Measurements from ENCODE around the gene THRAP3.

Gene THRAP3

DNA sequence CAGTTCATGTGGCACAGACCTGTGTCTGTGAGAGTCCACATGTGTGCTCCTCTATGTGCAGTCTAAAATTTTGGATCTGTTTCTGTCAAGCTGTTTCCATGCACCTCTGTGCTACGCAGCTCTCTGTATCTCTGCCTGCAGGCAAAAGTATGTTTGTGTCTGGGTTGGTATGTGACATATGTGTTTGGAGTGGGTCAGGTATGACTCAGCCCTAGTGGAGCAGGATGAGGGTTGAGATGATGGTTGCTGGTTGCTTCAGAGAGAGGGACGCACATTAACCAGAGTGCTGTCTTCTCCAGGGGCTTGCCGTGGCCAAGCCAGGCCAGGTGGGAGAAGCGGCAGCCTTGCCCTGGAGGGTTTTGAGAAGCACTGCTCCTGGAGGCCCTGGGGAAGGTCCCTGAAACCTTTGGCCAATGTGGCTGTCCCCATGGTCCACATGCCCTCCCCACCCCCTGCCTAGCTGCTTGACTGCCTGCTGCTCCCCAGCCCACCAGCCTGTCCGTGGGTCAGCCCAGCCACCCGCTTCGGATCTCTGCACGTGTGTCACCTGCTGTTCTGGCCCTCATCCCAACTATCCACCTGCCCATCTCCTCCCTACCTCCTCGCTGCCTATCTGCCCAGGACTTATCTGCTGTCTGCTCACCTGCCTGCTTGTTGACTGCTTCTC lies 103.3 kb downstream of the THRAP3 start:
- no peak for DNase-seq (ENCODE audit: low read depth in 2 of 2)

DNA sequence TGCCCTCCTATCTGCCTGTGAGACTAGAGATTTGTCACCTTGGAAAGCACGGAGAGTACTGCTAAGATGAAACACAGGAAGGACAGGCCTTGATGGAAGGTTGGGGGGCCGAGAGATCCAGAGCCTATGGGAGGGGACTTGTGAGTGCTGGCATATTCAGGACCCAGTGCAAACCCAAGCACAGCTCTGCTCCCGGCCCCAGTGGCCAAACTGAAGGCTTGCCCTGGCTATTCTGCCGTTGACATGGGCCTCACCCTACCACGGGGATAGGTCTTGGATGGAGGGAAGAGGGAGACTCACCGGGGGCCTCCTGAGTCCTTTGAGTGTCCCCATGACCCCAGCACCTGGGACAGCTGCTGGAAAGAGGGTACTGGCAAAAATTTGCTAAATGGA lies 103.8 kb downstream of the THRAP3 start:
- no peak for DNase-seq (ENCODE audit: low read depth in 2 of 2)

- DNase-seq (ENCODE audit: low read depth in 2 of 2) = no peak
Measured at GRCh38 chr1:36328713-36329112, 104.5 kb downstream of the THRAP3 start.

DNA sequence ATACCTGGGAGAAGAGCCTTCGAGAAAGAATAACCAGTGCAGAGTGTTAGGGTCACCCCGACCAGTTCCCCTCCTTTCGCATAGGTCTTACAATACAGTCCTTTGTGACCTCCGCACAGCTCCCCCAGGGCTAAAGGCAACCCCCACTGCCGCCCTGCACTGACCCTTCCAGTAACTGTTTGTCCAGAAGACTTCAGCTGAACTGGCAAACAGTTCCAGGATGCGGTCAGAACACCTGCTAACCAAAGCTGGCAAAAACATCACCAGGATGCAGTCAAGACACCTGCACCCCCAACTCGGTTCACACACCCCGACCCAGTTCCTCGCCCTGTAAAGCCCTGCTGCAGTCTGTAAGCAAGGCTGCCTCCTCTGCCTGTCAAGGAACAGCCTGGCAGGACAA lies 105.6 kb downstream of the THRAP3 start:
- DNase-seq (ENCODE audit: low read depth in 2 of 2) = no peak

DNA sequence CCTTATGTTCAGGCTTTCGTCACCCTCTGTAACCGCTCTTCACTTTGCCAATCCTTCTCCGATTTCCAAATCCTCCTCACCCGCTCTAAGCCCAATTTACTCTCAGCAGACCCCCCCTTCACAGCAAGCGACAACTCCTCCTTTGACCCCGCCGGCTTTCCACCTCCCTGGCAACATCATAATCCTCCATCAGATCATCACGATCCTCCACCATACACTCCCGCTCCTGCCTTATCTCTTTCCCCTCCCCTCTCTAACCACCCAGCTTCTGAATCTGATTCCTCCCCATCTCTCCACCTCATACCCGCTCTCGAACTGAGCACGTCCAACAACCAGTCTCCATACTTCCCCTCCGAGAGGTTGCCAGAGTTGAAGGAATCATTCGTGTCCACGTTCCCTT lies 106.7 kb downstream of the THRAP3 start:
- DNase-seq (ENCODE audit: low read depth in 2 of 2) = no peak

DNA sequence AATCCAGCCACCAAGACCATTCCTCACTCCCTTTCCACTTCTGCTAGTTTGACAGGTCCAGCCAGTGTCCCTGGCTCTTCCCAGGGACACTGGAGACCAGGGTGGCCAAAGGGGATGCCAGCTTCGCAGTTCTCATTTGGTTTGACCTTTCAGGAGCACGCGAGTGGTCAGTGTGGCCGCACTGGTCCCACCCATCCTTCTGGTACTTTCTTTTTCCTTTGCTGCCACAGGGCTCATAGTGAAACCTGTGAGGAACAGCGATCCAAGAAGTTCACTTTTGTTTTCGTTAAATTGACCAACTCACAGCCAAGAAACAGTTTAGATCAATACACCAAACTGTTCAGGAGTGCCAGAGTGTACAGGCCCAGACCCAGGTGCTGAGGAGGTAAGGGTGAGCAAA lies 113.6 kb downstream of the THRAP3 start:
- no peak for DNase-seq (ENCODE audit: low read depth in 2 of 2)

DNA sequence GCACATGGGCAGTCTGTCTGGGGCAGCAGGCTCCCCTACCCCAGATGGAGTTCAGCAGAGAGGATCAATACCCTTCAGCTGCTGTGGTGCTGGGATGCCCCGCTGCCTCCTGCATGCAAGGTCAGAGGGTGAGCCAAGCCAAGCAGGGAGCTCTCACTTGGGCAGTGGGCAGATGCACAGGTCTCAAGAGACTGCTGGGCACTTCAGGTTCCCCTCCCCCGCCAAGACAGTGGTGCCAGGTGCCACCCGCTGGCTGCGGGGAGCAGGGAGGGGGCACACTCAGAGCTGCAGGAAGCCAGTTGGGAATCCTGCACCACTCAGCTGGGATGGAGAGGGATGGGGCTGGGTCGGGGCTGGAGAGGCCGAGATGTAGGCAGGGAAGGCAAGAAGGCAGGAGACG lies 115.0 kb downstream of the THRAP3 start:
- DNase-seq (ENCODE audit: low read depth in 2 of 2) = no peak

DNA sequence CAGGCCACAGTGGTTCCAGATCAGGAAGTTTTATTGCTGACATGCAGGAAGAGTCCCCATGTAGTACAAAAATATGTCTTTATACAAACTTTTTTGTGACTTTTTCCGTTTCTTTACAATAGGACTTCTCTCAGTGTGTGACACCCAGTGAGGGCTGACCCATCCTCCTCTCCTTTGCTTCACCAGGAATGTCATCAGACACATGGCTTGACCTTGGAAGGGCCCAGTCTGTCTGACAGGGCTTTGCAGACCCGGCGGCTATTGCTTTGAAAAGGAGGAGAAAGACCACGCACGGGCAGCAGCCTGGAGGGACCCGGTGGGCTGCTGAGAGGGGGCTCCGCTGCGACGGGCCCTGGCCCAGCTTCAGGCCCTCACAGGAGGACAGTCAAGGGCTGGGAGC lies 115.4 kb downstream of the THRAP3 start:
- DNase-seq (ENCODE audit: low read depth in 2 of 2) = no peak

- no peak for DNase-seq (ENCODE audit: low read depth in 2 of 2)
Measured at GRCh38 chr1:36341626-36342320, 117.5 kb downstream of the THRAP3 start.

DNA sequence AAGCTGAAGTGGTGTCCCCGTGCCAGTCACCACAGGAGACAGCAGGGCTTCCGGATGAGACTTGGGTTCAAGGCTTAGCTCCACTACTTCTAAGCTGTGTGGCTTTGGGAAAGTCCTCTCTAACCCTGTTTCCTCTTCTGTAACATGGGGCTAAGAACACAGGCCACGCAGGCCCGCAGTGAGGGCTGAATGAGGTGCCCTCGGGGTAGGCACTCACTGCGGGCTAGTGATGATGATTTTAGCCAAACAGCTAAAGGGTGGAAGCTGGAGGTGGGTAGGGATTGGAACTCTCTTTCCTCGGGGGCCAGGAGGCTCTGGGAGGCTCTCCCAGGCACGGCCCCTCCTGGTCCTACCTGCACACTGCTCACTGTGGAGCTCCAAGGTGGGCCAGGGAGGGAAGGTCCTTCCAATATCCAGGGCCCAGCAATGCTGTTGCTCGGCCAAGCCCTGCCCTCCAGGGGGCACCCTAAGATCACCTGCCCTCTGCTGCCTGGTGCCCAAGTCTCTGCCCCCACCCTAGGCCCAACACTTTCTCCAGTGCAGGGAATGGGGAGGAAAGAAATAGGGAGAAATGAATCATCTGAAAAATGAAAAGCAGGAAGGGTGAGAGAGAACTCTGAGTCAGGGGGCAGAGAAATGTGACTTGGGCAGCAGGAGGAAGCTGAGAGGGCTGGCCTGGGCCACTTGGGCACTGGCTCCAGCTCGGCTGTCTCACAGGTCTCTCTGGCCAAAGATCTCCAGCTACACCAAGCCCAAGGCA lies 118.4 kb downstream of the THRAP3 start:
- DNase-seq (ENCODE audit: low read depth in 2 of 2) = no peak

DNA sequence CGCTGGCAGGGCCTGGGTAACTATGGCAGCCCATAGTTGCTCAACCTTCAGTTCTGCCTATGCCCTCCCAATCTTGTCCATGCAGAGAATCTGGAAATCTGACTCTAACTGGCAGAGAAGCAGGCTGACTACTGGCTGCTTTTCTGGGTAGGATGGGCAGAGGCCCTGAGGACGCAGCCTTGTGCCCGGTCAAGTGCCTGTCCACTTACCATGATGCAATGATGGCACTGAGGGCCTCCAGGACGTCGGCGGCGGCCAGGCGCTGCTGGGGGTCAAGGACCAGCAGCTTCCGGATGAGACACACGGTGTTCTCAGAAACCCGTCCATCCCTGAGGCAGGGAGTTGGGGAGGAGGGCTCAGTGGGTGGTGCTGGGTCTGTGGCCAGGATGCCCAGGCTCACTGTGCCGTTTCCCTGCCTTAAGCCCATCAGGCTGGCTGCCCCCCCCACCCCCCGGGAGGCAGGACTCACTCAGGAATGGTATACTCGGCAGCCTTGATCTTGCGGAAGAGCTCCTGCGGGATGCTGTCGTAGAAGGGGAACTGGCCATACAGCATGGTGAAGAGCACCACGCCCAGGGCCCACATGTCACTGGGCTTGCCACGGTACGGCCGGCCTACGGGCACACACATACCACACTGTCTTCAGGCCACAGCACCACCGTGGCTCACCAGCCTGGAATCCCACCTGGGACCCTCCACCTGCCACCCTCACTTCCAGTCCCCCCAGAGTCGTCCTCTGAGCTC lies 119.6 kb downstream of the THRAP3 start:
- no peak for DNase-seq (ENCODE audit: low read depth in 2 of 2)

DNA sequence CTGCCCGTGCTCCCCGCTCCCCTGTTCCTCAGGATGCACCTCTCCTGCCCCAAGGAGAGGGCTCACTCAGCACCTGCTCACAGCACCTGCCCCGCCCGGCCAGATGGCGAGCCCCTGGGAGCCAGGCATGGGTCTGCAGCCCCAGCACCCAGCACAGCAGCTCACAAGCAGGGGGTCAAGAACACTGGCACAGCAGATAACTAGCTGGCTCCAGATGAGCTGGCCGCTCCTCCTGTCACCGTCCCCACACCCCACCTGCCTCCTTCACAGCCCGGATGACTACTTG lies 120.1 kb downstream of the THRAP3 start:
- DNase-seq (ENCODE audit: low read depth in 2 of 2) = no peak

DNA sequence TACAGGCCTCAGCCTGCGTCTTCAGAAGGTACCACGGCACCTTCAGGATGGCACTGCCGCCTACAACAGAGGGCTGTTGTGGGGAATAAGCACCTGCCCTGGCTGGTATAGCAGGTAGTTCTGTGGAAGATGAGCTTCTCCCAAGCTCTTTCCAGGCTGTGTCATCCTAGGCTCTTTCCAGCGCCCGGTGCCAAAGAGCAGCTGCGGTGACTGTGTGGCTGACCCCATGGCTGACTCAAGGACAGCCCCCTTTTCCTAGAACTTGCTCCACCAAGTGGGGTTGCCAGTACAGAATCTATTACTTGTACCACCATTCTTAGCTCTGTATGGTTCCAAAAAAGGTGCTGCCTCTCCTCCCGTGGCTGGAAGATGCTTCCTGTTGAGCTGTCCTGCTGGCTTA lies 121.1 kb downstream of the THRAP3 start:
- no peak for DNase-seq (ENCODE audit: low read depth in 2 of 2)

DNA sequence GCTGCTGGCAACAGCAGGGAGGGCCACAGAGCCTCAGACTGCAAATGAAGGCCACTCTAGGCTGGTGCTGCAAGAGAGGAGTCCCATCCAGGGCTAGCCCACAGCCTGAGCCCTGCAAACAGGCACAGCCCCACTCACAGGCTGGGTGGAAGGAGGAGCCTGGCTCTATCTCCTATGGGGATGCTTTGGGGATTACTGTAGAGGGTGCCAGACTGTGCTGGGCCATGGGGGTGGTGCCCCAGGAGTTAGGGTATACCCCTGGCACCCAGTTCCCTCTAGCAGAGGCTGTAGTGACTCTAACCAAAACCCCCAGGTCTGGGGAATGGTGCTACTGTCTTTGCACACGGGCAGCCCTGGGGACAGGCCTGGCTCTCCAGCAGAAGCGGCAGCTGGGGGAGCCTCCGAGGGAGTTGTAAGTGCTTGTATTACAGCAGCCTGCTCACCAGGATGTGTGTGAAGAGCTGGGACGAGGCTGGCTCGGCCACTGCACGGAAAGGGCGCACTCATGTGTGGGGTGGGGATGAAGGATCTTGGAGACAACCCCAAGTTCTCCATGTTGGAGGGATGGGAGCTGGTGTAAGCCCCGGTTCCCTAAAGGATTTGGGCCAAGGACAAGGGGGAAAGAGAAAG lies 122.6 kb downstream of the THRAP3 start:
- DNase-seq (ENCODE audit: low read depth in 2 of 2) = no peak

DNA sequence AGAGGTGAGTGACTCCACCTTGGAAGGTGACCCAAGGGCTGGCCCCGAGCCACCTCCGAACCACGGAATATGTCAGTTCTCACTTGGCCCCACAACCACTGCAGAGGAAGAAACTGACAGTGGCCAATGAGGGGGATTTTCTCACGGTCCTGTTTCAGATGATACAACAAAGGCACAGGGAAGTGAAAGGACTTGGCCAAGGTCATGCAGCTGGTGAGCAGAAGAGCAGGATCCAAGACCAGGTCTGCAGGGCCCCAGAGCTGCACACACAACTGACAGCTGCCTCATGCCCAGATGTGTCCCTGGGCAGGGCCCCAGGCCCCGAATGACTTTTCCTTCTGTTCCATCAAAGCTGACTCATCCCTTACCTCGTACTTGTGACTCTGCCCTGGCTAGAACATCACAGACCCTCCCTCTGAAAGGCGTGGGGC lies 125.0 kb downstream of the THRAP3 start:
- DNase-seq (ENCODE audit: low read depth in 2 of 2) = no peak

DNA sequence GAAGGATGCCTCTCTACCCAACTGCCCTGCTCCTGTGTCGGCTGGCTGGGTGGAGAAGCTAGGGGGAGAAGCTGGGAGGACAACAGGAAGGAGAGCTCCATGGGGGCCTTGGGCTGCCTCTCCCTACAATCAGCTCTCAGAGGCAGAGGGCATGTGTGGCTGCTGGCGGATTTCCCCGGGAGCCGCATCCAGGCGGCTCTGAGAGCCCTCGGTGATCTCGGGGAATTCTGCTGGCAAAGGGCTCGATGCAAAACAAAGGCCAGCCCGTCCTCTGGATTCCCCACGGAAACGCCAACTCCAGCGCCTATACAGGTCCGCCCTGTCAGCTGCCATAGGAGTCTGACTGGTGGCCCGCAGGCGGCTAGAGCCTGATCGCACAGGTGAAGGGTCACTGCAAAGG lies 125.6 kb downstream of the THRAP3 start:
- DNase-seq (ENCODE audit: low read depth in 2 of 2) = no peak

GRCh38 chr1:36350659-36351226 lies 126.5 kb downstream of the THRAP3 start:
- peak in 1 of 2 donors; percentile 28 for DNase-seq (ENCODE audit: low read depth in 2 of 2)

- no peak for DNase-seq (ENCODE audit: low read depth in 2 of 2)
Measured at GRCh38 chr1:36351227-36351977, 127.2 kb downstream of the THRAP3 start.

DNA sequence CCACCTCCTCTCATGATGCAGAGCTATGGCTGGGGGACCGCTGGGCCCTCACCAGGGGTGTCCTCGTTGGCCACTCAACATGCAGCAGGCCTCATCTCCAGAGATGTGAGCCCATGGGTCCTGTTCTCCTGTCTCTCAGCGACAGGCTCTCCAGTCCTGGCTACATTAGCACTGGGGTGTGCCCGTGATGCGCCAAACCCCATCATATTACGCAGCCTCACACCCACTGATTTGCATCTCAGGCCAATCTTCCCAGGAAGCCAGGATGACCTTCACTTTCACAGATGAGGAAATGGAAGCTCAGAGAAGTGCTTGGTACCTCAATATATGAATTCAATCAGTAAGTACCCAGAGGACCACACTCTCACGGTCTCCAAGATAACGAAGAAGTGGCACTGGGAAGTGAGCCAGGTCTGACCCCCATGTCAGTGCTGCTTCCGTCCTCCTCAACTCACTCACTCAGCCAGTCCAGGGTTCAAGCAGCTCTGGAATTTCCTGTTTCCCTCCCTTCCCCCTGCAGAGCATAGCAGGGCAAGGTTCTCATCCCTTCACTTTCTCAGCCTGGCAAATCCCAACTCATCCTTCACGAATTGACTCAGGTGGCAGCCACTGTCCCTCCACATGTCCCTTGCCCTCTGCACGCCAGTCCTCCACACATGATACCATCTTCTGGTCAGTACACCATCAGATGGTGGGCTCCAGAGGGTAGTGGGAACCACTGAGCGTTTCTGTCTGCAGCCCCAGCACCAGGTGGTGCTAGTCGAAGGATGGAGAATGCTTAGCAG lies 128.1 kb downstream of the THRAP3 start:
- no peak for DNase-seq (ENCODE audit: low read depth in 2 of 2)

Measured in activated CD8-positive, alpha-beta memory T cell treated with anti-CD3 and anti-CD28 coated beads for 4 hours (primary cell).